Activated CD4-positive, CD25-positive, alpha-beta regulatory T cell treated with anti-CD3 and anti-CD28 coated beads, Interleukin-2, amount 50 U/mL, for 16 hours (primary cell): ENCODE data around the gene MCC.

ENCODE experiments used
- DNase-seq: peaks from one replicate; pipeline ENCODE4 v3.0.0-alpha.2; 2020; ENCODE audit warnings: low read depth, low spot score

The MCC gene

DNA sequence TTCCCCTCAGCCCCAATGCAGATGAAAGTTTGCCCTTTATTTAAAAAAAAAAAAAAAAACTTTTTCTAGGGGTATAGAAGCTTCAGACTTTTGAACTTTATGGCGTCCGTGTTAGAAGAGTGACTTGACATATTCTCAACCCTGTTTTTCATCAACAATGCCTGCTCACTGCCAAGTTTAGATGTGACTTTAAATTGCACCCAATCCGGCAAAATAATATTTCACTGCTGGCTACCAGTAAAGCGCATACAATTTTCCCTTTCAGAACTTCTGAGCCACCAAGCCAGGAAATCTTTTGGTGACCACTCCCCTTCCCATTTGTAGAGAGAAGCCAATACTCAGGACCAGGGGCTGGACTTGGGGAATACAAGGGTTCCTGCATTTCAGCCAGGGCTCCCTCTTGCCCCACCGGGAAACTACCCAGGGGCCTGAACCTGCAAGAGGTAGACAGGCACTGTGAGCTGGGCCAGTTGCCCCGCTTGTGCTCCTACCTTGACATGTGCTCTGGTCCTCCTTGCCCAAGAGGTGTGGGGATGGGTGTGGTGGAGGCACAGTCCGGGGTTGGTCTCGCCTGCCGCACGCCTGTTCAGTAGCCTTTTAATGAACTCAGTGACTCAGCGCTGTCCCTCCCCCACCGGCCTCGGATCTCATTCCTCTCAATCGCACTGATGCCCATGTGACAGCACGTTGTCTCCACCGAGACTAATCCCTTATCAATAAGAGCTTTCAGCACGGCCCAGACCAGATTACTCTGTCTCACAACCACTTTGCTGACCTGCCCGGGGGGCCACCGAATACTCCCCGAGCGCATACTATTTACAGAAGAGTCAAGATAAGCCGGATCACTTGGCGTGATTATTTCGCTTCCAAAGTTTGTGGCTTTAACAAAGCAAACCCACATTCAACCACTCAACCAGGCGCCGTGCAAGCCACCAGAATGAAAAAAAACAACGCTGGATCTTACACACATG is 285.2 kb downstream of the MCC start:
- DNase-seq, result no peak

DNA sequence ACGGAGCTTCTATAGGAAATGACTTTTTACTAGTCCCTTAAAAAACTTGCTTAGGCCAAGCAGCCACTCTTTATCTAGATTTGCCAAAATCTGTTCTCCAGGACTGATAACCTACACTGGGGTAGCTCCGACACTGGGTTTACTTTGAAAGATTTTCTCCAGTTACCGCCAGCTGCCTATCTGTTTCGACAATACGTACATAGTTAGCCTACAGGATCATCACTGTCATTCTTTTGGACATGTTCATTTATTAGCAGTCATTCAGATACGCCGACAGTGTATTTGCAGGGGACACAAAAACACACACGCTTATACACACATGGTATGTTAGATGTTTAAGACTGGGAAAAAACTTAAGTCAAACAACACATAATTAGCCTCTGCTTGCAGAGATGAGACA is 286.0 kb downstream of the MCC start:
- DNase-seq, result no peak

DNA sequence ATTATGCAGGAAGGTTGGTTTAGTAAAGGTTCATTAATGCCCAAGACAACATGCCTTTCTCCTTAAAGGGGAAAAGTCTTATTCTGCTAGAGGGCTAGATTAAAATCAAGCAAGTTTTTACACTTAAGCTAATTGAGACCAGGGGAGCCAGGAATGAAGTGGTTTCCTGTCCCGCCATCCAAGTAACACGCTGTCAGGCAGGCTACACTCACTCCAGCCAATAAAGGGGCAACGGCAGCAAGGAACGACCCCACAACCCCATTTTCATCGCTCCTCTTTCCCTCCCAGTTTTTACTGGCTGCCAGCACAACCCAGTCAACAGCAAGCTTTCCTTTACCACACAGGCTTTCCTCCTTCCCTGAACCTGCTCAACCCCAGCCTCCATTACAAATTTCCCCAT is 286.5 kb downstream of the MCC start:
- no peak for DNase-seq

DNA sequence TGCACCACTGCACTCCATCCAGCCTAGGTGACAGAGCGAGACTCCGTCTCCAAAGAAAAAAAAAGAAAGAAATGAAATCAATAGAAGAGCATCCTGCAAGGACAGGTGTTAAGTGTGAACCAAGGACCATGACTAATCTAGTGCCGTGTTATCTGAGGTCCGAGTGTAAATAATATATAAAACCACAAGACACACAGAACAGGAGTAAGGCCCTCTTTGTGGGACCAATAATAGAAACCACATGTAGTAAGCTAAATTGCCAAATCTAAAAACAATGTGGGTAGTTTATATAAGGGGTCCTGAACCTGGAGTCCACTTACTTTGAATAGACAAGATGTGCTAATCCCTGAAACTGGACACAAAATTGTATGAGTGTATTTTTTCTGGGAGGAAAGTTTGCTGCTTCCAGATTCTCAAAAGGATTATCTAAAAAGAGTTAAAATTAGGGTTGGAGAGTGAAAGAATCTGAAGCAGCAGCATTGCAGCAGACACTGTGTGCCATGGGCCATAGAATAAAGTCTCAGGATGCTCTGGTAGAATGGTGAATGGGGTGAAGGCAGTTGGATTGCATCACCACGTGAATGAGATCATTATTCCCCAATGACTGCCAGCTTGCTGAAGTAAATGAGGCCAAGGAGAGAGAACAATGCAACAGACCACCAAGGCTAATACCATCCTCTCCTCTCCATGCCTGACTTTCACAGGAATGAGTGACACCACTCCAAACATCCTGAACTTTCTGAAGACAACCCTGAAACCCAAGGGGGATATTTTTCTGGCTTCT is 288.9 kb downstream of the MCC start:
- DNase-seq, result no peak

DNA sequence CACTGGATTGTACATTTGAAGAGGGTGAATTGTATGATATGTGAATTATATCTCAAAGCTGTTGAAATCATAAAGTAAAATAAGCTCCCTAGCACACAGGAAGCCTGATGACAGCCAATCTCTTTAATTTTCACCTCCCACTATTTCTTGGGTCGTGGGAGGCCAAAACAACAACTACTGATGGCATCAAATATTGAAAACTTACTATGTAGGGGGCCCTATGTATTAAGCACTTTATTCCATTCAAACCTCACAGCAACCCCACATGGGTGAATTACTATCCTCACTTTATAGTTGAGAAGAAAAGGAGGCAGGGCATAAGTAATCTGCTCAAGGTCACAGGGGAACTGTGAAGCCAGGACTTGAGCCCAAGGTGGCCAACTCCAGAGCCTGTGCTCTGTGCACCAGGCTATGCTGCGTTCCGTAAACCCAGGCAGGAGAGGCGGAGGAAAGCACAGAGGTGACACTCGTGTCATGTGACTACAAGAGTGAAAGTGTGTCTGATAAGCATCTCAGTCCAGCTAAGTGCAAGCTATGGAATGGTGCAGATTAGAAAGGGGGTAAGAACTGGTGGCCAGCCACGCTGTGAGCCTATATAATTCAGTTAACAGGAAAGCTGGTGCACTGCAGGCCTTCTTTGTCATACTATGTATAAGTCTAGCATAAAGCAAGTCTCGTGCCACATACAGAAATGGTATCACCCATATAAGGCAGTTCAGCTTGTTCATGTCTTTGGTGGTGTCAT is 290.6 kb downstream of the MCC start:
- DNase-seq, result no peak

DNA sequence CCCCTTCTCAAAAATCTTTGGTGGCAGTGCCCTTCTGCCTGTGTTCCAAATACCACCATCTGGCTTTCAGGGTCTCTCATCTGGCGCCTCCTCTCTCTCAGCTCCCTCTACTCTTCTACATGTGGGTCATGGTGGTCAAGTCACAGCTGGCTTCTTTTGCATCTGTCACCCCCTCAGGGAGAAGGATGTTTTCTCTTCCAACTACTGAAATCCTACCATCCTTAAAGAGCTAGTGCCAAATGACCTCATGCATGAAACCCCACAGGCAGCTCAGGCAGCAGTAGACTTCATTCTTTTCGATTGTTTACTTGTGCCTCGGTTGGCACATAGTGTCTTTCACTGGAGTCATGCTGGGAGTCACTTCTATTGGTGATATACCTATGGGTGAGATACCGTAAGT is 292.5 kb downstream of the MCC start:
- DNase-seq, result no peak

DNA sequence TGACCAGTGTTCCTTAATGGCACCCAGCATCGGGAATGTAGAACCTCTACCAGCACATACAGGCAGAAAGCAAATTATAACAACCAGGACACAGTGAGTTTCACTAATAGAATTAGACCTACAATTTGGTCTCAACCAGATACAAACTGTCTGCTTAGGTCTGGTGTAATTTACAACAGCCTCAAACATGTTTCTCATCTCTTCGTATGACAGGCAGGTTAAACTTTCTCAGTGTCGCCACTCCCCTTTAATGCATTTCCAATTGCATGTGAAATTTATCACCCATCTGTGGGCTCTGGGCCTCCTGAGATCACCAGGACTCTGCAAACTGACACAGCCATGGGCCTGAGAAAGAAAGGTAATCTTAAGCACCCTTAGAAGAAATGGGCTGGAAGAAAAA is 293.0 kb downstream of the MCC start:
- no peak for DNase-seq

DNA sequence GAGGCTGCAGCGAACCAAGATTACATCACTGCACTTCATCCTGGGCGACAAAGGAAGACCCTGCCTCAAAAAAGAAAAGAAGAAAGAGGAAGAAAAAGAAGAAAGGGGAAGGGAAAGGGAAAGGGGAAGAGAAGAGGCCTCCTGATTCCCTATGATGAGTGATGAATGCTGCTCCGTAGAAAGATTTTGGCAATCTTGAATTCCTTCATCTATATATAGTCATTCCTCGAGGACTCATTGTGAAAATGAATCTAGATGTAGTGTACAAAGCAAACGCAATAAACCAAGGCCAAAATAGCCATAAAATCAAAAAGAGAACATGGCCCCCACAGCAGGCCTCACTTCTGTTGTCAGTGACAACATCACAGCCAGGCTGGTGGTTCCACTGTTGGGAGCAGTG is 293.7 kb downstream of the MCC start:
- no peak for DNase-seq

DNA sequence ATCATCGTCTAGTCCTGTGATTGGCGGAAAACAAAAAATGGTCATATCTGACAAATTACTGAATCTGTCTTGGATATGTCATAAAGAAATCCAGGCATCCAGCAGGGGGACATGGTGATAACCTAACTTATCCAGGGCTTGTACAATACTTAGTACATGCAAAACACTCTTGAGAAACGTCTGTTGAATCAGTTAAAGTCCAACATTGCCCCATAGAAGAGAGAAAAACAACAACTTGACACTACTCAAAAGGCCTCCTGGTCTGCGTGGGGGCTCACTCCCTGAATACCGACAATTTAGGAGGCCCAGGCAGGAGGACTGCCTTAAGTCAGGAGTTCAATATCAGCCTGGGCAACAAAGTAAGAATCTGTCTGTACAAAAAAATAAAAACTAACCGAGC is 294.1 kb downstream of the MCC start:
- DNase-seq, result no peak

DNA sequence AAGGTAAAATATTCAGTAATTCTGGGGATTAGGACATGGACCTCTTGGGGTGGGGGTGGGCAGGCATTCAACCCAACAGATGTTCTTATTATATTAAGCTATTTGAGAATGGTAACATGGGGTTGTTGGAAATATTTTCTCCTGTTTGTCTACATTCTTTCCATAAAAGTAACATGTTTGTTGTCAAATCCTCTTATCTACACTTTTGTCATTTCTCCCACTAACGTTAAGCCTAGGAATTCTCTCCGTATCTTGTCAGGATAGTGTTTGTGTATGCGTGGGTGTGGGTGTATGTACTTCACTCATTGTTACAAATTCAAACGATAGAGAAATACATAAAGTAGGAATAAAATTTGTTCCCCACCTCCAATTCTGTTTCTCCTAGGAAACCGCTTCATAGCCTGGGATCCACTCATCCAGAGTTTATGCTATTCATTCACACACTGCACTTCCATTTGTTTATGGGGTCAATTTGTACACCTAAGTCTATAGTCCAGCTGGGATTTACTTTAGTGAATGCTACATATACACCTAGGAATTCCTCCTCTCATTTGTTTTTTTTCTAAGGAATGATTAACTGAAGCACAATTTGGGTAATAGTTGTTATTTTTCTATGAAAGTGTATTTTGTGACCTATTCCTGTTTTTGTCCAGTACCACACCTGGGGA is 294.8 kb downstream of the MCC start:
- no peak for DNase-seq

DNA sequence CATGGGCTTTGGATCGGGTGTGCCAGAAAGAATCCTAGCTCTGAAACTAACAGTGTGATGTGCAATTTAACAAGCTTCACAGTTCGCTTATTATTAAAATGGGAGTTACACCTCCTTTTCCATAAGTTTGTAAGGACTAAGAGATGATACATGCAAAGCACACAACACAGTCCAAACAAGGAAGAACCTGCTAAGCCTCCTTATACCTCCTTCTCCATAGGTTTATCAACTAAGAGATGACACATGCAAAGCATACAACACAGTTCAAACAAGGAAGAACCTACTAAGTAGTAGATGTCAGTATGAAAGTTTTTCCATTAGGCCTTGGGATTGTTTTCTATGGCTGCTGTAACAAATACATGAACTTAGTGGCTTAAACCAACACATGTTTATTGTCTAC is 295.7 kb downstream of the MCC start:
- DNase-seq, result no peak

DNA sequence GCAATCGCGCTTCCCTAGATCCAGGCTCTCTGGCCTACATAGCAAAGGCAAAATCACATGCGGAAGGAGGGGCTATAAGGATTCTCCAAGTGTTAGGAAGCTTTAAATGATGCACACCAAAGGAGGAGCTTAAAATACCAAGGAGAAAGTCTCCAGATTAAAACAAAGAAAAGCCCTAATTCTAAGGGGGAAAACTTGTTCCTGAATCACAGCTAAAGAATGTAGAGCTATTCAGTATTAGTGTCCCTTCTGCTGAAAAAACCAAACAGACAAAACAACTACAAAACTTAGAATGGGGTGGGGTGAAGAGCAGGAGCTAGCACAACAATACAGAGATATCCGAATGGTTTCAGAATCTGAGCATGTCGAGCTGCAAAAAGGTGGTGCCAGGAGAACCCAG is 297.9 kb downstream of the MCC start:
- no peak for DNase-seq

DNA sequence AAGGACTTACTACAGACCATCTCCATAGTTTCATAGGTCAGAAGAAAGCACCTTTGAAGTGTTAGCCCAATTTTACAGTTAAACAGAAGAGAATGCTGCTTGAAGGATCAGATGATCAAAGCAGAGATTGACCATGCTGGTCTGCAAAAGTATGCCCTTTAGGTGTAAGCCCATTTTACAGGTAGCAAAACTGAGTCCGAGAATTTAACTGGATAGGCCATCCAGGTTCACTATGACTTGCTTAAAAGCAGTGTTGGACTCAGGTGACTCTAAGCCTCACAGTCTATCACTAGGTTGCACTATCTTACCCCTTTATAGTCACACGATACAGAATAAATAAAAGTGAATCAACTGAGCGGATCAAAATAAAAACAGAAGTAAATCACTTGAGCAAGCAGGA is 299.0 kb downstream of the MCC start:
- DNase-seq, result no peak

DNA sequence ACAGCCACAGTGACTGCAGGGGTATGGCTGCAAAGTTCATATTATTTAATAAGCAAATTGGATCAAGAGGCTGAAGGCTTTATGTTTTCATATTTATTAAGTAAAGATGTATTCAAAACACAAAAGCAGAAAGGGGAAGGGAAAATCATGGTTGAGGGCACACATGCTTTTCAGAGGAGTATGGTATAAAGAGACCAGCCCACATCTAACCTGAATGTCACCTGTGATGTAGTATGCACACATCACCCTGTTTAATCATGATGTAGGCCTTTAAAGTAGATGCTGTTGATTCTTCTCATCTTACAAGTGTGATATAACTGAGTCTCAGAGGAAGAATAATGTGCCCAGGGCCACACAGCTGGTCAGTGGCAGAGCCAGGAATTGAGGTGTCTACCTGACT is 299.8 kb downstream of the MCC start:
- DNase-seq, result no peak

DNA sequence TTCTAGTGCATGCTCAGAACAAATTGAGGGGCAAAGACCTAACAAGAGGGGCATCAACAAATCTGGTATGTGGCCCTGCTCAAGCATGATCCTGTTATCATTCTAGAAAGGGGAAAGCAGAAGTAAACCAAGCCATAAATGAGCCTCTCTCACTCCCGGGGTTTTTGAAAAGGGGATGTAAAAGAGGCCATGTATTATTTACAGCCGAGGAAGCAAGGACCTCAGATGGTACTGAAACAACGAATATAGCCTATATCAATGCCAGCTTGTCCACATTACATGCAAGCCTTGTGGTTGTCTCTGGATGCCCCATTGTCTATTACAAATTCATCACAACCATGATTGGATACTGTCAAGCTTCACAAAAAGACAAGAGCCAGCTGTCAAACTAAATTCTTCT is 300.3 kb downstream of the MCC start:
- DNase-seq, result no peak

DNA sequence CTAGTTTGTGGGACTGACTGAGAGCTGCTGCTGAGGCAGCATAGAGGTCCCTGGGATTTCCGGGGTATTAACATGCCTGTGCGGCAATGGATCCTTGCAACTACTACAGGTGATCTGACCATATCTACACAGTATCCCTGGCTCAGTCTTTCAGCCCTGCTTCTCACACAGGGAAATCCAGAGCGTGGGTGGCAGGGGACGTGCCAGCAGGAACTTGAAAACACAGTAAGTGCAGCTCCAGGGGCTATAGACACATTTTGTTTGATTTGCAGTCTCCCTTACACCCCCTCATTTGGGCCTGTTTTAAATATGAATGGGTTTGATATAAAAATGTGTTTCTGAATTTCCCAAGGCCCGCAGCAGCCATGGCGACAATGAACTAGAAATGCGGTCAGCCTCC is 302.2 kb downstream of the MCC start:
- no peak for DNase-seq

DNA sequence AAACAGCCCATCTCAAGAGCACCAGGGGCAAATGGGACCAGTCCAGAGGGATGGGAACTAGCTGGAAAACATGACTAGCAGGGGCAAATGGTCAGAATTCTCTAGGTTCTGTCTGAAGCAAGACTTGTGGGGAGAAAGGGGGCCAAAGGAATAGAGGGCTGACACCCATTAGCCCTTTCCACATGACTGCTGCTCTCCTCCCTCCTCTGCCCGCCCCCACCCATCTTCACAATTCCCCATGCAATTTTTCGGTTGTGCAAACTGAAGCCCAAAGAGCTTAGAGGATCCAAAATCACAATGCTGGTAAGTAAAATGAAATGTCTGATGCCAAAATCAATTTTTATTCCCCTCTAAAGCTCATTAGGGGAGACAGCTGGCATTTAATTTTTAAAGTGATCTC is 304.6 kb downstream of the MCC start:
- no peak for DNase-seq

DNA sequence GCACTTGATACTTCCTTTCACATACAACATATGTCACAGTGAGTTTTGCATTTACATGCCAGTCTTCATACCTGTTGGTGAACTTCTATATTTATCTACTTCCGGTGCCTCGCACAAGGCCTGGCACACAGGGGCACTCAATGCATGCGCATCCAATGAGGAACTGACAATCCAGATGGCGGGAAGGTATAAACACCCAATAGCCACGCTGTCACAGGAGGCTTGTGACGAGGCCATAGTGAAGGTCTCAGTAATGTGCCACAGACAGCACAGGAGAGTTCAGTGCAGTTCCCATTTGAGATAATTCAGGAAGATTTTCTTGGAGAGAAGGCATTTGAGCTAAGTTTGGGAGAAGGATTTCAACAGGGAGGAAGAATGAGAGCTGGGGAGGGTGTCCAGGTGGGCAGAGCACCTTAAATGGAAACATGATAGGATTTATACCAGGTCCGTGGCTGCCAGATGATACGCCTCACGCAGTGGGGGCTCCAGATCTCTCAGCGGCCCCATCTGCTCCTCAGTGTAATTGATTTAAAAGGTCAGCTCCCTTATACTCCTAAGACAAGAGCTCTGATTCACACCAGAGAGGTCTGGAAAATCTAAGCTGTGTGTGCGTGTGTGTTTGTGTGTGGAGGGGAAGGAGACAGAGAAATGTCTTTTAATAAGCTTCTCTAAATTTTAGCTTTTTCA is 305.5 kb downstream of the MCC start:
- no peak for DNase-seq

DNA sequence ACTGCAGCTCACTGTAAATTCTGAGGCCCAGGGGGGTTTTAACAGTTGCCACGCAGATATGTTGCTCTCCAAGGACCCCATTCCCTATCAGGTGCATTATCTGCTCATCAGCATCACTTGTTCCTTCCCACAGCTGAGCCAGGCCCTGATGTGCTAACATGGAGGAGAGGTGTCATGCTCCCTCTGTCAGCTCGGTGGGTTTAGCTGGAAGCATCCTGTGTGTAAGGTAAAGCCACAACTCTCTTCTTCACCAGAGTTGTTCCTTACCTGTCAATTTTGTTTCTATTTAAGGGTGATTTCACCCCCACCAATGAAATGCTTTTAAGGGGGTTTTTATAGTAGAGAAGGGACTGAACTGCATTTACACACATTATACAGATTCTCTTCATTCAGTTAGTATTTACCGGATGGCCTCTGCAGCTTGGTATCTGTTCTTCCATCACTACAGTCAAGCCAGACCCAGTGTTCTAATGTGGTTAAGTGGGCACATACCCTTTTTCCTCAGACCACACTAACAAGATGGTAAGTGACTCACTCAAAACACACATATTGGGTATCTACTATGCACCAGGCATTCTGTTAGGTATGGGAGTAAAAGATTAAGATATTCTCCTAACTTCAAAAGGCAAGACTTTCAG is 306.3 kb downstream of the MCC start:
- no peak for DNase-seq

DNA sequence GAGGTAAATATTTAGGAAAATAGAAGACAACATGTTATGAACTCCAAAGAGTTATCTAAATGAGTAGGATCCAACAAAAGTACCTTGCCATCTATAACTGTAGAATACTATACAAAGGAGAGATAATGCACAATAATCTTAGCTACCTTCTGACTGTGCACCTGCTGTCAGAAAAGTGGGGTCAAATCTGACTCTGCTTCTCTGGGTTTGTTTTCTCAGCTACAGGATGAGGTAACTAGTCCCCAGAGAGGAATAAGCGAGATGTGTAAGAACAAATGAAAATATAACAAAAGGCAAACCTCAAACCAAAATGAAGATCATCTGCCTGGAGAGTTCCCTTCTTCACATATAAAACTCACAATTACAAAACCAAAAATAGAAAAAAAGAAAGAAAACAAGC is 306.8 kb downstream of the MCC start:
- DNase-seq, result no peak

DNA sequence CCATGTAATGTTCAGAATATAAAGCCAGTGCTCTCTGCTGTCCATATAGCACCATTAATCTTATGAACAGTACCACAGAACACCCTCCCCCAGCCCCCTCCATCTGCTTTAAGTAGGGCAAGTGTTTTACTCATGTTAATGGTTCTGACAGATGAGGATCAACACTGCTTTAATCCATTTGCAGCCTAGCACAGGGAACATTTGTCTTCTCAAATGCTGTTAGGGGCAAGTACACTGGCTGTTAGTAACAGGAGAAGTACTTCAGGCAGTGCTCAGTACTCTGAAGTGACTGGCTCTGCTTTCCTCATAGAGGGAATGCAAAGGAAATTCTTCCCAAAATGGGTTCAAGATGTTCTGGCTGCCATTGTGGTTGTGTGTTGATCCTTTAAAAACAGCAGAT is 309.1 kb downstream of the MCC start:
- DNase-seq, result no peak
